ENCODE results near the gene ASTN2.

Gene ASTN2

DNA sequence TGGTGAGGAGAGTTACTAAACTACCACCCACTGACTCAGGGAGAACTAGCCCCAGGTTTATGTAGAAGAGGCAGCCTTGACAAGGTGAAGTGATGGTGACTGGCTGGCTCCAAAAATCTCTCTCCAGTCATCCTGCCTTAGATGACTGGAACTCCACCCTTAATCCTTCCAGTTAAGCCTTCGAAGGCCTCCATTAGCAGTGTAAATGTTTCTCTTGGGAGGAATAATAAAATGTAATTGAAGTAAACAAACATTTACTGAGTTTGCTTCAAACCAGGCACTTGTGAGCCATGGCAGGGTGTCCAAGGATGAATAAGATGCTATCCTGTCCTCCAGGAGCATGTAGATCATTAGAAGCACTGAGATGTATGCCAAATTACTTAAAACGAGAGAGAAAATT, 35.5 kb downstream of the ASTN2 start:
- no peak overlapping the region for H3K27ac ChIP-seq (ENCODE audit: low read depth, low read length)
- no peaks in the 10 kb centered on the region for H3K36me3 ChIP-seq (ENCODE audit: control insufficient read depth, insufficient read depth, low read length)
- no peaks in the 10 kb centered on the region for H3K27me3 ChIP-seq (ENCODE audit: control insufficient read depth, insufficient read depth, low read length)
- no peak overlapping the region for H3K9ac ChIP-seq (ENCODE audit: low read length)
- H3K4me1 ChIP-seq (ENCODE audit: control insufficient read depth, insufficient read depth, low read length), result no peaks in the 10 kb centered on the region
- H3K4me3 ChIP-seq (ENCODE audit: low read length), result no peak overlapping the region

DNA sequence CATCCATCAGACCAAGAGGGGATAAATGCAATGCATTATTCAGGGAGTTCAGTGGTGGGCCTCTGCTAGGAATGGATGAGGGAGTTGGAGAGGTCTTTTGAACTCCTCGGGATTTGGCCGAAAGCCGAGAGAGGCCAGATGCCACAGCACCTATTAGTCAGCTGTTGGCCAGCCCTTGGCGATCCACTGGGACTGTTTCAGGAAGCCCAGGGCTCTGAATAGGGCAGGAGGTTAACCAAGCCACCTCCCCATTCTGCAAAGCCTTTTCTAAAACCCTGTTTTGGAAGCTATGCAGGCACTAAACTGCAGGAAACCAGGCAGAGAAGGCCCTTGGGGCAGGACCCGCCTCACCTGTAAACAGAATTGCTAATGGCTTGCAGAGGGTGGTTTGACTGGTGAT, 37.8 kb downstream of the ASTN2 start:
- H3K9ac ChIP-seq (ENCODE audit: low read length), result no peak overlapping the region
- no peak overlapping the region for H3K27ac ChIP-seq (ENCODE audit: low read depth, low read length)
- H3K36me3 ChIP-seq (ENCODE audit: control insufficient read depth, insufficient read depth, low read length), result no peaks in the 10 kb centered on the region
- H3K27me3 ChIP-seq (ENCODE audit: control insufficient read depth, insufficient read depth, low read length), result no peaks in the 10 kb centered on the region
- no peak overlapping the region for H3K4me3 ChIP-seq (ENCODE audit: low read length)
- no peaks in the 10 kb centered on the region for H3K4me1 ChIP-seq (ENCODE audit: control insufficient read depth, insufficient read depth, low read length)

DNA sequence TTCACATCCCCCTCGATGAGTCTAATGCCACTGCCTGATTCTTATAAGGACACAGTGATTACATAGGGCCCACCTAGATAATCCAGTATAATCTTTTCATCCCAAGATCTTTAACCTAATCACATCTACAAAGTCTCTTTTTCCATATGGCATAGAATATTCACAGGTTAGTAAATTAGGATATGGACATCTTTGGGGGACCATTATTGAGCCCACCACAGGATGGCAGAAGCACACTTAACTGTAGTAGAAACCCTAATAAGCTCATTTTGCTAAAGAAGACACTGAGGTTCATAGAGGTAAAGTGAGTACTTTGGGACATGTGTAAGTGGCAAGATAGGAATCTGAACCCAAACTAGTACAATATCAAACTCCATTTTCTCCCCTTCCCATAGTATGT, 38.9 kb downstream of the ASTN2 start:
- no peaks in the 10 kb centered on the region for H3K27me3 ChIP-seq (ENCODE audit: control insufficient read depth, insufficient read depth, low read length)
- no peaks in the 10 kb centered on the region for H3K4me1 ChIP-seq (ENCODE audit: control insufficient read depth, insufficient read depth, low read length)
- no peaks in the 10 kb centered on the region for H3K36me3 ChIP-seq (ENCODE audit: control insufficient read depth, insufficient read depth, low read length)
- no peak overlapping the region for H3K27ac ChIP-seq (ENCODE audit: low read depth, low read length)
- H3K4me3 ChIP-seq (ENCODE audit: low read length), result no peak overlapping the region
- no peak overlapping the region for H3K9ac ChIP-seq (ENCODE audit: low read length)

DNA sequence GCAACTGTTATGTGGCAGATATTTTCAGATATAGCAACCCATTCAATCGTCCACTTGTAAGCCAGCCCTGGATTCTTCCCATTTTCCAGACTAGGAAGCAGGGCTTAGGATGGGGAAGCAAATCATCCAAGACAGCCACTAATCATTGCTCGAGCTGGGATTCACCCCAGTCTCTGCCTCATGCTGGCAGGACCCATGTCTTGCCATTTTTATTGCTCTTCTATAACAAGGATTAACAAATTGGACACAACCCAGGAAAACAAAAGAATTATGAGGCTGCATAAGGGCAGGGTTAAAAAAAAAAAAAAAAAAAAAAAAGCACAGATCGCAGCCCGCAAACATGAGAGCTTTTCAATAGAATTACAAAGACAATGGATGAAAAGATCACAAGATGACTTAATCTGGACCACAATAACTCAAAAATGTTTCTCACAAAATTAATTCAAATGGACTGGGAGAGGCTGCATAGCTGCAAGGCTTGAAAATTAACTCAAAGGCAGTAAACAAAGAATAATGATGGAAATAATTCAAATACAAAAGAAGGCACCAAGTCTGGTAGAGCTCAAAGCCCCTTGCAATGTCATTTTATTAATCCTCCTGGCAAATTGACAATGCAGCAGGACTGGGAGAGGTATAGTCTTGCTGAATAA, 40.7 kb downstream of the ASTN2 start:
- Histone ChIP-seq H3K27me3 (ENCODE audit: control insufficient read depth, insufficient read depth, low read length) (no peaks in the 10 kb centered on the region), H3K36me3 (ENCODE audit: control insufficient read depth, insufficient read depth, low read length) (no peaks in the 10 kb centered on the region), H3K27ac (ENCODE audit: low read depth, low read length) (no peak overlapping the region), H3K4me1 (ENCODE audit: control insufficient read depth, insufficient read depth, low read length) (no peaks in the 10 kb centered on the region), H3K9ac (ENCODE audit: low read length) (no peak overlapping the region), H3K4me3 (ENCODE audit: low read length) (no peak overlapping the region)

DNA sequence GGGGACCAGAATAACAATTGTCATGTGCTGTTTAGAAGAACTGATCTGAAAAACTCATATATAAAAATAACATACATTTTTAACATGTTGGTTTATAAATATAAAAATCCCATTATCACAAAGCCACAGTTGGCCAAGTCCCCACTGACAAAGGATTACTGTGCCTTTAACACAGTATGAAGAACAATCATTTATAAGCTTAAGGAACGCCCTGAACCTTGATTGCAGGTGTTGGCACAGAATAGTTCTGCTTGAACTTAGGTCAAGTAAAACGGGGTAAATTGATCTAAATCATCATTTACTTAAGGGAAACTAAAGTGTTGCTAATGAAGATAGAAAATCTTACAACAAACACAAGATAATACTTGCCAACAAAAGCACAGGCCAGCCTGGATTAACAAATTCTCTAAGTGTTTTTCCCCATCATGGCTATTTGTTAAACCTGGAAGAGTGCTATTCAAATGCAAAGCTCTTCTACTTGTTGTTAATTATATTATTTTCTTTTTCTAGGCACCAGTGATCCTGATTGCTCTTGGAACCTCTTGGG, 46.1 kb downstream of the ASTN2 start:
- no peak overlapping the region for H3K9ac ChIP-seq (ENCODE audit: low read length)
- no peaks in the 10 kb centered on the region for H3K36me3 ChIP-seq (ENCODE audit: control insufficient read depth, insufficient read depth, low read length)
- H3K4me1 ChIP-seq (ENCODE audit: control insufficient read depth, insufficient read depth, low read length), result no peaks in the 10 kb centered on the region
- H3K27me3 ChIP-seq (ENCODE audit: control insufficient read depth, insufficient read depth, low read length), result no peaks in the 10 kb centered on the region
- no peak overlapping the region for H3K27ac ChIP-seq (ENCODE audit: low read depth, low read length)
- H3K4me3 ChIP-seq (ENCODE audit: low read length), result no peak overlapping the region

DNA sequence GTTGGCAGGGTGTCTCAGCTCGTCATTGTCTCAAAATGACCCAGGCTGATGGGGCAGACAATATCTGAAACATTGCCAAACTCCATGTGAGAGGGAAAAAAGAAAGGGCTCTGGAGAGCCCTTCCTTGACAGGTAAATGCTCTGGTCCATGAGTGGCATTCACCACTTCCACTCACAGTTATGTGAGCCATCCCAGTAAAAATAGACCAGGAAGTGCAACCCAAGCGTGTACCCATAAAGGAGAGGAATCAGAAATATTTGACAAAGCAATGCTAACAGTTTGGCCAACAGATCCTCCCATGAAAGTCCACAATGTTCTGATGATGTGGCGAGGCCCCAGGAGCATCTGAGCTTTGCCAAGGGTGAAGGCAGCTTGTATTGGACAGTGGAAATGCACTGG, 49.4 kb downstream of the ASTN2 start:
- no peak overlapping the region for H3K4me3 ChIP-seq (ENCODE audit: low read length)
- no peaks in the 10 kb centered on the region for H3K4me1 ChIP-seq (ENCODE audit: control insufficient read depth, insufficient read depth, low read length)
- H3K9ac ChIP-seq (ENCODE audit: low read length), result no peak overlapping the region
- no peaks in the 10 kb centered on the region for H3K36me3 ChIP-seq (ENCODE audit: control insufficient read depth, insufficient read depth, low read length)
- H3K27me3 ChIP-seq (ENCODE audit: control insufficient read depth, insufficient read depth, low read length), result no peaks in the 10 kb centered on the region
- H3K27ac ChIP-seq (ENCODE audit: low read depth, low read length), result no peak overlapping the region

DNA sequence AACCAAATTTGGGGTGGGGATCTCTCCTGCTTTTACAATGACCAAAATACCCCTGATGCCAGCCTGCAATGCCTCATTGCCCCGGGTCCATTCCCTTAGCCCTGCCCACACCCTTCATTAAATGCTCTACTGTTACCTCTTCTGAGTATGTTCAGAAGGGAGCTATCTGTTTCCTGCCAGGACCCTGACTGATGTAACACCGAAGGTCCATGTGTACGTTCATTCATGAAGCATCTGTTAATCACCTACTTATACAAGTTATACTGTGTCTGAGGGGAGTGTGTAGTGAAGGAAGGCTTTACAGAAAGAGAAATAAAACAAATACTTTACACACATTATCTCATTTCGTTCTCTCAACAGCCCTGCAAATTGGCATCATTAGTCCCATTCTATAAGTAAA, 51.9 kb downstream of the ASTN2 start:
- no peak overlapping the region for H3K4me3 ChIP-seq (ENCODE audit: low read length)
- no peak overlapping the region for H3K27ac ChIP-seq (ENCODE audit: low read depth, low read length)
- no peaks in the 10 kb centered on the region for H3K36me3 ChIP-seq (ENCODE audit: control insufficient read depth, insufficient read depth, low read length)
- no peak overlapping the region for H3K9ac ChIP-seq (ENCODE audit: low read length)
- H3K4me1 ChIP-seq (ENCODE audit: control insufficient read depth, insufficient read depth, low read length), result no peaks in the 10 kb centered on the region
- no peaks in the 10 kb centered on the region for H3K27me3 ChIP-seq (ENCODE audit: control insufficient read depth, insufficient read depth, low read length)

DNA sequence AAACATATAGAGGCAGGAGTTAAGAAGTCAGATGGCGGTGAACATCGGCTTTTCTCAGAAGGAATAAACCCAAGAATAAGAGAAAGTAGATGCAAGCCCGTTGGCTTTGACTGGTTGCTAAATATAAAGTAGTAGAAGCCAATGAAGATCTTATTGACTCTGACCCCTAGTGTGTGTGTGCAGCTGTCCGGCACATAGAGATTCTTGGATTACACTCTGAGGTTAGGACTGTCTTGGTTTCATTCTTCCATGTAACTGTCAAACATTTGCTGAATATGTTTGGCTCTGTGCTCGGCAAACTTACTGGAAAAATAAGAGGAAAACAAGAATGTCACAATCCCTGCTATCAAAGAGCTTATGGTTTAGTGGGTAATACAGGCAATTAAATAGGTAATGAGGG, 54.9 kb downstream of the ASTN2 start:
- H3K4me1 ChIP-seq (ENCODE audit: control insufficient read depth, insufficient read depth, low read length), result no peaks in the 10 kb centered on the region
- H3K4me3 ChIP-seq (ENCODE audit: low read length), result no peak overlapping the region
- H3K27me3 ChIP-seq (ENCODE audit: control insufficient read depth, insufficient read depth, low read length), result no peaks in the 10 kb centered on the region
- H3K27ac ChIP-seq (ENCODE audit: low read depth, low read length), result no peak overlapping the region
- no peak overlapping the region for H3K9ac ChIP-seq (ENCODE audit: low read length)
- no peaks in the 10 kb centered on the region for H3K36me3 ChIP-seq (ENCODE audit: control insufficient read depth, insufficient read depth, low read length)

DNA sequence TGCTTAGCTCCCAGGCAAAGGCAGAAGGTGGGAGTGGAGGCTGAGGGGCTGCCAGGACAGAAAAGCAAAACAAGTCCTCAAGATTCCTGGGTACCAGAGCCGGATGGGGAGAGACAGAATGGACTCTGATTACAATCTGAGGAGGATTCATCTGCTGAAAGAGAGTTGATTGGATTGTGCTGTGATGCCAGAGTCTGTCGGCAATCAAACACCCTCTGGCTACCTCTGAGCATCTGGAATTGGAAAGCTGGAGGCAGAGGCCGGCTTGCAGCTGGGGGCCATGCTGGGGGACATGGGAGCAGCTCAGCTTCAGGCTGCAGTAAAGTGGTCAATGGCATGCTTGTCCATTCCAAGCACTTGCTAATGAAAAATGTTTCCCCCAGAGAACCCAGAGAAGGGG, 59.3 kb downstream of the ASTN2 start:
- Histone ChIP-seq H3K36me3 (ENCODE audit: control insufficient read depth, insufficient read depth, low read length) (no peaks in the 10 kb centered on the region), H3K27ac (ENCODE audit: low read depth, low read length) (no peak overlapping the region), H3K4me1 (ENCODE audit: control insufficient read depth, insufficient read depth, low read length) (no peaks in the 10 kb centered on the region), H3K9ac (ENCODE audit: low read length) (no peak overlapping the region), H3K27me3 (ENCODE audit: control insufficient read depth, insufficient read depth, low read length) (no peaks in the 10 kb centered on the region), H3K4me3 (ENCODE audit: low read length) (no peak overlapping the region)

DNA sequence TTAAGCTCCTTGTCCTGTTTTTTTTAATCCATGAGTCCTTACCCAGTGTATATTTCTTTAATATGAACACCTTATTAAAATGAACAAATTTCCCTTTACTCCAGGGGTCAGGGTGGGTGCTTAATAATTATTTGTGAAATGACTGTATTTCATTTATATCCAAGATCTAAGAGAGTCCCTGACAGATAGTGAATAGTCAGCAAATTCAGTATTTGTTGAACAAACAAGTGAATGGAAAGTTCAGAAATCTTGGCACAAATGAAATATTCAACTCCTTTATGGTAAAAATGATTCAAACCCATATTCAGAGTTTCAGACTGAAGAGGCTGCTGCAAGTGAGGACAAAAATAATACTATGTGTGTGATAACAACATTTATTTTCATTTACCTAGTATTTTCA, 59.9 kb downstream of the ASTN2 start:
- Histone ChIP-seq H3K27ac (ENCODE audit: low read depth, low read length) (no peak overlapping the region), H3K27me3 (ENCODE audit: control insufficient read depth, insufficient read depth, low read length) (no peaks in the 10 kb centered on the region), H3K9ac (ENCODE audit: low read length) (no peak overlapping the region), H3K4me3 (ENCODE audit: low read length) (no peak overlapping the region), H3K4me1 (ENCODE audit: control insufficient read depth, insufficient read depth, low read length) (no peaks in the 10 kb centered on the region), H3K36me3 (ENCODE audit: control insufficient read depth, insufficient read depth, low read length) (no peaks in the 10 kb centered on the region)

DNA sequence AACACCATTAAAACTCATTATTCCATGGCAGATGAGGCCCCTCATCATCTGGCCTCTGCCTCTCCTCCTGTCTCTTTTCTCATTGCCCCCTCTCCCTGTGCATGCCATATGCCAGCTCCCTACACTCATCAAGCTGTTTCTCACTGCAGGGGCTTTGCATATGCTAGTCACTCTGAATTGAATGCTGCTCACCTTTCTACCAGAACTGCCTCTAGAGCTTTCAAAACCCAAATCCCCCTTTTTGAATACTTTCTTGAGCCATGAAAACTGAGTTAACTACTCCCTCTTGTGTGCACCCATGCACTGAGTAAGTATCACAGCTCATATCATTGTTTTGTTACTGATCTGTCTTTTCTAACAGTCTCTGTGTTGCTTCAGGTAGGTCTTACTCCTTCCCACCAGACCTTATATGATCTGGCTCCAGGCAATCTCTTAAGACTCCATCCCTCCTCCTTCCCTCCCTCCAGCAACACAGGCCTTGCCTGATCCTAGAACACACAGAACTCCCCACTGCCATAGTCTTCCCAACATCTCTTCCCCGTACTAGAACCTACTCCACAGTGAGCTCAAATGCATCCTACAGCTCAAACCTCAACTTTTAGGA, 60.5 kb downstream of the ASTN2 start:
- H3K27me3 ChIP-seq (ENCODE audit: control insufficient read depth, insufficient read depth, low read length), result no peaks in the 10 kb centered on the region
- H3K36me3 ChIP-seq (ENCODE audit: control insufficient read depth, insufficient read depth, low read length), result no peaks in the 10 kb centered on the region
- H3K4me3 ChIP-seq (ENCODE audit: low read length), result no peak overlapping the region
- no peak overlapping the region for H3K27ac ChIP-seq (ENCODE audit: low read depth, low read length)
- no peaks in the 10 kb centered on the region for H3K4me1 ChIP-seq (ENCODE audit: control insufficient read depth, insufficient read depth, low read length)
- no peak overlapping the region for H3K9ac ChIP-seq (ENCODE audit: low read length)

DNA sequence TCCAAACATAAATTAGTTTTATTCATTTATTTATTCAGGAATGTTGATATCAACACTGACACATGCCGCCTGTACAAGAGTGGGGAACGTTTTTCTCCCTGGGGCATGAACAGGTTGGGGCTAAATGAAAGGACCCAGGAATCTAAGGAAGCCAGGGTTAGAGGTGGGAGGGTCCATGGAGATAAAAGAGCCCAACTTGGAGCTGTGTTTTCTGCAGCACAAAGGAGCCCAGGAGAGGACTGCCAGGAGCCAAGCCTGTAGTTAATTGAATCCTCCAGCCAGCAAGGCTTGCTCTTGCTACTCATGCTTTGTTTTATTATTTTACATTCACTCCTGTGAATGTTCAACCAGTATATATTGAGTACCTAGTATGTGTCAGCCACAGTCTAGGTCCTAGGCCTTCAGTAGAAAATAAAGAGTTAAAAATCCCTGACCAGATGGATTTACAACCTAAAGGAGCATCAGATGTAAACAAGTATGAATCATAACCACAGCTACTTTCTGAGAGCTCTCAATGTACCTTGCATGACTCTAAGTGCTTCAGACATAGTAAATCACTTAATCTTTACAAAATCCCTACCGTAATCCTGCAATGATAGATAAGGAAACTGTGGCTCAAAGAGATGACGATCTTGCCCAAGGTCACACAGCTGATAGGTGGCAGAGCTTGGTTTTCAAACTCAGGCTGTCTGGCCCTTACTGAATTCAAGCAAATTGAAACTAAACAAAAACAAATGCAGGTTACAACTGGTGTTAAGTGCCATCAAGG, 69.8 kb downstream of the ASTN2 start:
- Histone ChIP-seq H3K4me3 (ENCODE audit: low read length) (no peak overlapping the region), H3K36me3 (ENCODE audit: control insufficient read depth, insufficient read depth, low read length) (no peaks in the 10 kb centered on the region), H3K9ac (ENCODE audit: low read length) (no peak overlapping the region), H3K4me1 (ENCODE audit: control insufficient read depth, insufficient read depth, low read length) (no peaks in the 10 kb centered on the region), H3K27me3 (ENCODE audit: control insufficient read depth, insufficient read depth, low read length) (no peaks in the 10 kb centered on the region), H3K27ac (ENCODE audit: low read depth, low read length) (no peak overlapping the region)
